T-helper 2 cell (primary cell): ENCODE results near the gene WFDC6.
"Not testable (repeated sequence)": the region's sequence is repeated elsewhere in the genome, so short reads cannot be mapped to it uniquely, and the experiment has no call there.

Experiments used
- DNase-seq, 5 experiments: peaks; one replicate each; pipeline versions ENCODE4 v3.0.0 to v3.0.0-alpha.2; 2012 to 2022
- total RNA-seq, 2 donors: gene quantifications; one replicate each; lab custom pipeline; 2026; lab: John Stamatoyannopoulos, UW

The WFDC6 gene
- 0 reads per million in 2 donors for total RNA-seq

GRCh38 chr20:45539382-45539781, at the start of gene WFDC6:
WFDC6 (minus strand) TSS chr20:45539482; CDS start chr20:45539407, 75 bp downstream.
- no peak for DNase-seq

- no peak for DNase-seq
These were observed 49.5 kb upstream of the WFDC6 start for GRCh38 chr20:45588800-45589199.

GRCh38 chr20:45585986-45586385, 46.7 kb upstream of the WFDC6 start:
- not testable (repeated sequence) for DNase-seq

- DNase-seq = not testable (repeated sequence)
These were observed 45.0 kb upstream of the WFDC6 start for GRCh38 chr20:45584294-45584693.

GRCh38 chr20:45583502-45583901, 44.2 kb upstream of the WFDC6 start:
- DNase-seq = no peak

- no peak for DNase-seq
These were observed 42.4 kb upstream of the WFDC6 start for GRCh38 chr20:45581702-45582101.

GRCh38 chr20:45579184-45579583, 39.9 kb upstream of the WFDC6 start, which contains the start of gene WFDC8:
WFDC8 (minus strand) TSS chr20:45579284; CDS start chr20:45579247, 37 bp downstream.
- DNase-seq = no peak

- DNase-seq = no peak
These were observed 38.9 kb upstream of the WFDC6 start for GRCh38 chr20:45578231-45578630.

- no peak for DNase-seq
These were observed 37.7 kb upstream of the WFDC6 start for GRCh38 chr20:45576995-45577394.

GRCh38 chr20:45575931-45576330, 36.6 kb upstream of the WFDC6 start:
- DNase-seq = no peak

GRCh38 chr20:45569650-45570049, 30.4 kb upstream of the WFDC6 start:
- DNase-seq = not testable (repeated sequence)

GRCh38 chr20:45564760-45565276, 25.5 kb upstream of the WFDC6 start:
- DNase-seq = no peak

- DNase-seq = no peak
These were observed 15.9 kb upstream of the WFDC6 start for GRCh38 chr20:45555198-45555597.

GRCh38 chr20:45552456-45552855, 13.2 kb upstream of the WFDC6 start:
- DNase-seq = no peak

GRCh38 chr20:45550765-45551164, 11.5 kb upstream of the WFDC6 start:
- DNase-seq = no peak

- DNase-seq = no peak
These were observed 9.1 kb upstream of the WFDC6 start for GRCh38 chr20:45548410-45548809.

- DNase-seq = no peak
These were observed 8.0 kb upstream of the WFDC6 start, which contains the start of gene EPPIN for GRCh38 chr20:45547206-45547770. EPPIN (minus strand) TSS chr20:45547401; CDS start chr20:45547357, 44 bp downstream.

- no peak for DNase-seq
These were observed 6.6 kb upstream of the WFDC6 start for GRCh38 chr20:45545754-45546453.

GRCh38 chr20:45545351-45545750, 6.1 kb upstream of the WFDC6 start:
- DNase-seq = no peak

GRCh38 chr20:45538209-45538799, 978 bp downstream of the WFDC6 start:
- no peak for DNase-seq

GRCh38 chr20:45527294-45527693, 12.0 kb downstream of the WFDC6 start:
- DNase-seq = no peak

GRCh38 chr20:45523821-45524220, 15.5 kb downstream of the WFDC6 start:
- DNase-seq = no peak

GRCh38 chr20:45518282-45518681, 21.0 kb downstream of the WFDC6 start:
- no peak for DNase-seq
